A673 (cell line): ENCODE results near the gene SUCLG2. TPM values are rescaled to one million over a fixed set of nuclear protein-coding genes. Genes with fewer than 3 reads are reported as not detected.

Experiments
- Bru-seq: library from RNA; stranded (reverse); fragments of 400-500 nt; gene quantifications from one replicate; lab custom pipeline; 2021; lab: Mats Ljungman, UMichigan
- BruChase-seq, 2 experiments: library from RNA; stranded (reverse); fragments of 400-500 nt; gene quantifications; one replicate each; lab custom pipeline; 2021; lab: Mats Ljungman, UMichigan
- BruUV-seq: library from RNA; stranded (reverse); fragments of 400-500 nt; replicated peaks from 2 replicates; lab custom pipeline; 2021; lab: Mats Ljungman, UMichigan
- CTCF ChIA-PET: fragments of 300-600 bp; sonication (Branson Sonifier 250); formaldehyde crosslinking; loops from one replicate; lab custom pipeline; 2022; ENCODE audit warnings: antibody characterized with exemption; lab: Charles Lee
- POLR2A ChIA-PET: fragments of 300-600 bp; sonication (Branson Sonifier 250); formaldehyde crosslinking; loops from one replicate; lab custom pipeline; 2022; ENCODE audit warnings: antibody characterized with exemption; ENCODE audit not compliant: low non-redundant PET; lab: Charles Lee
- DNase-seq: peaks from one replicate; pipeline ENCODE4 v3.0.0-alpha.2; 2015; ENCODE audit warnings: low spot score
- H3K27ac ChIP-seq: fragments of 200-600 bp; sonication (generic); 2 replicates; pipeline ENCODE4 v1.5.1; 2016; ENCODE audit warnings: mixed run types, low read depth, mild to moderate bottlenecking, mixed read lengths, antibody characterized with exemption, low read length; ENCODE audit not compliant: poor library complexity, severe bottlenecking
- H3K27me3 ChIP-seq: fragments of 200-600 bp; sonication (generic); replicated peaks from 2 replicates; pipeline ENCODE4 v1.6.1; 2017; ENCODE audit warnings: mixed run types, low read depth, mild to moderate bottlenecking, mixed read lengths, antibody characterized with exemption, low read length; ENCODE audit not compliant: insufficient read depth, poor library complexity
- H3K36me3 ChIP-seq: fragments of 200-600 bp; sonication (generic); 2 replicates; pipeline ENCODE4 v1.6.1; 2016; ENCODE audit warnings: mixed run types, mild to moderate bottlenecking, mixed read lengths, antibody characterized with exemption, low read length; ENCODE audit not compliant: insufficient read depth, poor library complexity, severe bottlenecking
- H3K4me1 ChIP-seq: fragments of 200-600 bp; sonication (generic); 2 replicates; pipeline ENCODE4 v1.6.1; 2017; ENCODE audit warnings: mixed run types, mild to moderate bottlenecking, mixed read lengths, antibody characterized with exemption, low read length; ENCODE audit not compliant: insufficient read depth, poor library complexity, severe bottlenecking
- H3K4me3 ChIP-seq: fragments of 200-600 bp; sonication (generic); 2 replicates; pipeline ENCODE4 v1.5.1; 2016; ENCODE audit warnings: low read depth, mixed run types, mild to moderate bottlenecking, mixed read lengths, low read length; ENCODE audit not compliant: poor library complexity, severe bottlenecking
- H3K9me3 ChIP-seq: fragments of 200-600 bp; sonication (generic); 2 replicates; pipeline ENCODE4 v1.6.1; 2016; ENCODE audit warnings: mixed run types, low read depth, mild to moderate bottlenecking, mixed read lengths, antibody characterized with exemption, low read length; ENCODE audit not compliant: poor library complexity, severe bottlenecking
- EZH2 ChIP-seq: fragments of 200-600 bp; sonication (generic); IDR thresholded peaks from 2 replicates; pipeline ENCODE4 v1.6.1; 2017; ENCODE audit warnings: borderline replicate concordance, low read depth, mild to moderate bottlenecking, mixed read lengths, antibody characterized with exemption, low read length; ENCODE audit not compliant: poor library complexity, severe bottlenecking
- intact Hi-C: fragments of 100-400 bp; cut with micrococcal nuclease; formaldehyde crosslinking; loops from one replicate; pipeline ENCODE4 v1.10.0; 2022; ENCODE audit not compliant: unreplicated experiment
- long read RNA-seq: library from polyadenylated mRNA; stranded (forward); transcript quantifications from one replicate; pipeline ENCODE4 v2.0.0, GENCODE V29; 2022
- total RNA-seq: library from RNA; stranded (reverse); gene quantifications from 2 replicates; pipeline ENCODE4 v1.2.3, GENCODE V29; 2021
- TF ChIP-seq, protein P1 (sequence below): fragments of 300-800, 200-600 bp; sonication (generic); conservative IDR thresholded peaks from 2 replicates; pipeline ENCODE4 v1.5.1; 2017; ENCODE audit warnings: low read depth, mild to moderate bottlenecking, antibody characterized with exemption, low read length, moderate library complexity, mixed read lengths

SUCLG2 gene, protein sequence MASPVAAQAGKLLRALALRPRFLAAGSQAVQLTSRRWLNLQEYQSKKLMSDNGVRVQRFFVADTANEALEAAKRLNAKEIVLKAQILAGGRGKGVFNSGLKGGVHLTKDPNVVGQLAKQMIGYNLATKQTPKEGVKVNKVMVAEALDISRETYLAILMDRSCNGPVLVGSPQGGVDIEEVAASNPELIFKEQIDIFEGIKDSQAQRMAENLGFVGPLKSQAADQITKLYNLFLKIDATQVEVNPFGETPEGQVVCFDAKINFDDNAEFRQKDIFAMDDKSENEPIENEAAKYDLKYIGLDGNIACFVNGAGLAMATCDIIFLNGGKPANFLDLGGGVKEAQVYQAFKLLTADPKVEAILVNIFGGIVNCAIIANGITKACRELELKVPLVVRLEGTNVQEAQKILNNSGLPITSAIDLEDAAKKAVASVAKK
- total RNA-seq (7.4 and 9.4 TPM in 2 replicates), Bru-seq, nascent RNA (percentile 56 among the genes with signal in this experiment), BruChase-seq, experiment 1, labeled RNA remaining after a 2-hour chase (percentile 49 among the genes with signal in this experiment), BruChase-seq, experiment 2, labeled RNA remaining after a 6-hour chase (percentile 41 among the genes with signal in this experiment)
- long read RNA-seq, transcript SUCLG2-201 (11 exons, 2,352 nt) = major isoform, 22 of 31 reads
- long read RNA-seq, partial matches to known transcripts = 1 of 31 reads
- long read RNA-seq, other reads (novel, unspliced or antisense) = 8 of 31 reads

DNA sequence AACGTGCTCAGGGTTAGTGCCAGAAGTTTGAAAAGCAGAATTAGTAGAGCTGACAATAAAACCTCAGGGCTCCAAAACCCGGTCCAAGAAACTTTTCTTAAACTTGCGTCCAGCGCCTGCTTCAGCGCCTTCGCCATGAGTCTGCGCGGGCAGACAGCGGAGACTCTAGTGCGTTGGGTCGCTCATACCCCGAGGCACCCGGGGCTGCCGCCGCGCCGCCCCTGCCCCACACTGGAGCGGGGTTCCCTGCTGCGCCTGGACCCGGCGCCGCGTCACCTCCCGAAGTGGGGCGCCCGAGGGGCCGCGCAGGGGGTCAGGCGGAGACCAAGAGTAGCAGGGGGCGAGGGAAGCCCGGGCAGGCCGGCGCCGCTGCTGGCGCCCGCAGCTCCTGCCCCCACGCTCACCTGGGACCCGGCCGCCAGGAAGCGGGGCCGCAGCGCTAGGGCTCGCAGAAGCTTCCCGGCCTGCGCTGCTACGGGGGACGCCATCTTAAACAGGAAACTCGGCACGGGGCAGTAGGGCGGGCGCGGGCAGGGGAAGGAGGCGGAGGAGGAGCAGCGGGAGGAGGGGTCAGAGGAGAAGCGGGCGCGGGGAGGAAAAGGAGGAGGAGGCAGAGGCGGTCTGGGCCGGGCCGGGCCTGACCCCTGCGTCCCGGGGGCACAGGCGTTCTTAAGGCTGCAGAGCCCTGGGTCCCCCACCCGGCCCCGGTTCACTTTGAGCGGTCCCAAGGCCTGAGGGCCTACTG, at the start of gene SUCLG2:
Gene SUCLG2, minus strand, starts transcription at position 514 of the 745 bp plus-strand sequence. Its CDS starts 26 bp downstream, at position 488.
- H3K9me3 ChIP-seq = no peaks in the 10 kb centered on the region
- H3K27ac ChIP-seq = peak within 1 kb of the TSS; percentile 74
- no peaks in the 10 kb centered on the region for H3K27me3 ChIP-seq
- intact Hi-C loops = no loop called here
- no TSS peak for BruUV-seq
- DNase-seq = peak; percentile 73
- no peaks in the 10 kb centered on the region for H3K4me1 ChIP-seq
- peak within 1 kb of the TSS; percentile 64 for H3K4me3 ChIP-seq
- CTCF ChIA-PET = no interaction called here
- no peak for TF ChIP-seq EZH2
- TF ChIP-seq, protein P1, sequence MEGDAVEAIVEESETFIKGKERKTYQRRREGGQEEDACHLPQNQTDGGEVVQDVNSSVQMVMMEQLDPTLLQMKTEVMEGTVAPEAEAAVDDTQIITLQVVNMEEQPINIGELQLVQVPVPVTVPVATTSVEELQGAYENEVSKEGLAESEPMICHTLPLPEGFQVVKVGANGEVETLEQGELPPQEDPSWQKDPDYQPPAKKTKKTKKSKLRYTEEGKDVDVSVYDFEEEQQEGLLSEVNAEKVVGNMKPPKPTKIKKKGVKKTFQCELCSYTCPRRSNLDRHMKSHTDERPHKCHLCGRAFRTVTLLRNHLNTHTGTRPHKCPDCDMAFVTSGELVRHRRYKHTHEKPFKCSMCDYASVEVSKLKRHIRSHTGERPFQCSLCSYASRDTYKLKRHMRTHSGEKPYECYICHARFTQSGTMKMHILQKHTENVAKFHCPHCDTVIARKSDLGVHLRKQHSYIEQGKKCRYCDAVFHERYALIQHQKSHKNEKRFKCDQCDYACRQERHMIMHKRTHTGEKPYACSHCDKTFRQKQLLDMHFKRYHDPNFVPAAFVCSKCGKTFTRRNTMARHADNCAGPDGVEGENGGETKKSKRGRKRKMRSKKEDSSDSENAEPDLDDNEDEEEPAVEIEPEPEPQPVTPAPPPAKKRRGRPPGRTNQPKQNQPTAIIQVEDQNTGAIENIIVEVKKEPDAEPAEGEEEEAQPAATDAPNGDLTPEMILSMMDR = no peak
- POLR2A ChIA-PET = no interaction called here
- no peaks in the 10 kb centered on the region for H3K36me3 ChIP-seq

DNA sequence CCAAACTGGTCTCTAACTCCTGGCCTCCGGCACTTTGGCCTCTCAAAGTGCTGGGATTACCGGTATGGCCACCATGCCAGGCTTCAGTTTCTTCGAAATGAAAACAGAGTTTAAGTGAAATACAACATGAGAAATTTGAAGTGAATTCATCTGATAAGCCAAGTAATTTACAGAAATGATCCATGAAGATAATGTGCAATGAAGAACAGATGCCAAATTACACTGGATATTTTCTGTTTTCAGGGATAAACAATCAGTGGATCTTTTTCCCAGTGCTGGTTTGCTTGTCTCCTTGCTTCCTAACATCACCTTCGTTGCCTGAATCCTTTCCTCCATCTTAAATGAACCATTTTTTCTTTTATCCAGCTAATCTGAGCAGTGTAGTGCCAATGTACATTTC, 46.2 kb upstream of the SUCLG2 start:
- peaks cover 4% of the 10 kb centered on the region for H3K27me3 ChIP-seq
- H3K9me3 ChIP-seq = no peaks in the 10 kb centered on the region
- no peaks in the 10 kb centered on the region for H3K36me3 ChIP-seq
- no peak for DNase-seq
- ChIA-PET POLR2A (no interaction called here), CTCF (no interaction called here)
- no peak overlapping the region for H3K27ac ChIP-seq
- H3K4me3 ChIP-seq = no peak overlapping the region
- H3K4me1 ChIP-seq = no peaks in the 10 kb centered on the region
- TF ChIP-seq, protein P1 = no peak
- TF ChIP-seq EZH2 = no peak
- BruUV-seq = no TSS peak
- intact Hi-C loops = no loop called here

DNA sequence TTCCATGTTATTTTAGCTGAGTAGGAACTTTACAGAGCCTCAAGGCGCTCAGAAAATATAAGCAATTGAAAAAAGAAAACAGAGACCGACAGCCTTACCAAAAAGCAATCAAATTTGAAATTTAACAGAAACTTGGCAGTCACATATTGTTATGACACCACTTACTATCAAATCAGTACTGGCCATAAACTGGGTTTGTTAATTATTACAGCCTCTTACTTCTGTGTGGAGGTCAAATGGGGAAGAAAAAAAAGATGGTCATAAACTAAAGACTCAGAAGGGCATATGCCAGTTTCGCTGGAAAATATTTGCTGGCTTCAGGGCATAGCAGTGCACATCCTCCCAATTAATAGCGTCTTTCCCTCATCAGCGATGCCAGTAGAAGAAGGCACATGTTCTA, 45.5 kb upstream of the SUCLG2 start:
- CTCF ChIA-PET = no interaction called here
- H3K4me3 ChIP-seq = no peak overlapping the region
- TF ChIP-seq, protein P1 = no peak
- no peak for TF ChIP-seq EZH2
- H3K27ac ChIP-seq = no peak overlapping the region
- no TSS peak for BruUV-seq
- no peaks in the 10 kb centered on the region for H3K4me1 ChIP-seq
- intact Hi-C loops = no loop called here
- no peak for DNase-seq
- H3K9me3 ChIP-seq = no peaks in the 10 kb centered on the region
- POLR2A ChIA-PET = no interaction called here
- no peaks in the 10 kb centered on the region for H3K36me3 ChIP-seq
- peaks cover 4% of the 10 kb centered on the region for H3K27me3 ChIP-seq
